GM12801 (cell line): Measurements from ENCODE around the gene TPK1.

Experiments used
- TF ChIP-seq, protein P1 (sequence below): IDR thresholded peaks from one replicate; pipeline ENCODE4 v1.5.1; 2011; ENCODE audit warnings: control low read depth; ENCODE audit not compliant: insufficient read length; ENCODE audit errors: extremely low read depth

TPK1 gene

DNA sequence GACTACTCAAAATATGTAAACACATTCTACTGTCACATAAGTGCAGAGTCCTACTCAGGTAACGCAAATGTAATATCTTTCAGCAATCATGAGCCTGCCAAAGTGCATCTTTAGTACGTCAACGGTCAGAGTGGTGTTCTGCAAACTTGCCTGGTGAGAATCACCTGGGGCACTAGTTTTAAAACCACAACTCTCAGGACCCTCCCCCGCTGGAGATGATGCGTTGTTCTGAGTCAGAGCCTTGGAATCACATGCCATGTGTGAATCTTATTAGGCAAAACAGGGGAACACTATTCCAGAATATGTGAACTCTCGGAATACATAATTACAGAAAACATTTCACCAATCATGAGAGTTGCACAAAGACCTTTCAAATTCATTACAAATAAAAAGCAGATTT is 115.7 kb downstream of the TPK1 start:
- TF ChIP-seq, protein P1, sequence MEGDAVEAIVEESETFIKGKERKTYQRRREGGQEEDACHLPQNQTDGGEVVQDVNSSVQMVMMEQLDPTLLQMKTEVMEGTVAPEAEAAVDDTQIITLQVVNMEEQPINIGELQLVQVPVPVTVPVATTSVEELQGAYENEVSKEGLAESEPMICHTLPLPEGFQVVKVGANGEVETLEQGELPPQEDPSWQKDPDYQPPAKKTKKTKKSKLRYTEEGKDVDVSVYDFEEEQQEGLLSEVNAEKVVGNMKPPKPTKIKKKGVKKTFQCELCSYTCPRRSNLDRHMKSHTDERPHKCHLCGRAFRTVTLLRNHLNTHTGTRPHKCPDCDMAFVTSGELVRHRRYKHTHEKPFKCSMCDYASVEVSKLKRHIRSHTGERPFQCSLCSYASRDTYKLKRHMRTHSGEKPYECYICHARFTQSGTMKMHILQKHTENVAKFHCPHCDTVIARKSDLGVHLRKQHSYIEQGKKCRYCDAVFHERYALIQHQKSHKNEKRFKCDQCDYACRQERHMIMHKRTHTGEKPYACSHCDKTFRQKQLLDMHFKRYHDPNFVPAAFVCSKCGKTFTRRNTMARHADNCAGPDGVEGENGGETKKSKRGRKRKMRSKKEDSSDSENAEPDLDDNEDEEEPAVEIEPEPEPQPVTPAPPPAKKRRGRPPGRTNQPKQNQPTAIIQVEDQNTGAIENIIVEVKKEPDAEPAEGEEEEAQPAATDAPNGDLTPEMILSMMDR = no peak

DNA sequence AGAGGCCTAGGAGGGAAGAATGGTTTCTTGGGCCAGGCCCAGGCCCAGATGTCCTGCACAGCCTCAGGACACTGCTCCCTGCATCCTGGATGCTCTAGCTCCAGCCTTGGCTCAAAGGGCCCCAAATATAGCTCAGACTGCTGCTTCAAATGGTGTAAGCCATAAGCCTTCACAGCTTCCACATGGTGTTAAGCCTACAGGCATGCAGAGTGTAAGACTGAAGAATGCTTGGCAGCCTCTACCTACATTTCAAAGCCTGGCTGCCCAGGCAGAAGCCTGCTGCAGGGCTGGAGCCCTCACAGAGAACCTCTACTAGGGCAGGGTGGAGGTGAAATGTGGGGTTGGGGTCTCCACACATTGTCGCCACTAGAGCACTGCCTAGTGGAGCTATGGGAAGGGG is 118.1 kb downstream of the TPK1 start:
- TF ChIP-seq, protein P1 = no peak

DNA sequence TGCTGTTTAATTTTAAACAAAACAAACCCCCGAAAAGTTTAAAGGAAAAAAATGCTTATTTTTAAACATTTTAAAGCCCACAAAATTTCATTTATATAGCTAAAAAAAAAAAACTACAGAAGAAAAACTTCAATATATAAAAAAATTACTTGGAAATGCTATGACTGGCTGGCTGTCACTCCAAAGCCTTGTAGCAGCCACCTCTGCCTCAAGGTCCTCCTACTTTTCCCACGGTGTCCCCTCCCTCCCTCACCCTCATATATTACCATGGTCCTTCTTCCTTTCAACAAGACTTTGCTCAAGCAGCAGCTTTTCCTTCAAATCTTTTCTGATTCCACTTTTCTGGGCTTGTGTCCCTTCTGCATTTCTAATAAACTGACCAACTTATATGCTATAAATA is 122.0 kb downstream of the TPK1 start:
- TF ChIP-seq, protein P1 = no peak

DNA sequence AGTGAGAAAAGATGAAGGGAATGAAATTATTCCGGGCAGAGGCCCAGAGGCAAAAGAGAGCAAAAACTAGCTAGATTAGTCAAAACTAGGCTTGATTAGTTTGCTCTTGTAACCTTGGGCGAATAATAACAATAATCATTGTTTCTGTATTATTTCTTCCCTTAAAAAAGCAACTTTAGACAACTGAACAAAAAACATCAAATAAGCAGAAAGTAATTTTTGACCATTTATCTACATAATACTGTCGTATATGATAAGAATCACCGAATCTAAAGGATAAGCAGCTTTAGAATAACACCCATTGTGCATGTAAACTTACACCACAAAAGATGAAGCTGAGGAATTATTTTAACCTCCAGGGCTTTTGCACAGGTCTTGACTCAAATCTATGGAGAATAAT is 125.1 kb downstream of the TPK1 start:
- TF ChIP-seq, protein P1 = no peak

DNA sequence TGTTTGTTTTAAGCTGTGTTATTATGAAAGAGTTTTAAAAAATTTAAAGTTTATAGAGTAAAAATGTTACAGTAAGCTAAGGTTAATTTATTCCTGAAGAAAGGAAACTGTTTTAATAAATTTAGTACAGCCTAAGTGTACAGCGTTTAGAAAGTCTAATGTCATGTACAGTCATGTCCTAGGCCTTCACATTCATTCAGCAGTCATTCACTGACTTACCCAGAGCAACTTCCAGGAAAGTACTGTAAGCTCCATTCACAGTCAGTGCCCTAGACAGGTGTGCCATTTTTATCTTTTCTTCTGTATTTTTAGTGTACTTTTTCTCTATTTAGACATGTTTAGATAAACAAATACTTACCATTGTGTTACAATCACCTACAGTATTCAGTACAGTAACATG is 126.8 kb downstream of the TPK1 start:
- TF ChIP-seq, protein P1 = no peak

DNA sequence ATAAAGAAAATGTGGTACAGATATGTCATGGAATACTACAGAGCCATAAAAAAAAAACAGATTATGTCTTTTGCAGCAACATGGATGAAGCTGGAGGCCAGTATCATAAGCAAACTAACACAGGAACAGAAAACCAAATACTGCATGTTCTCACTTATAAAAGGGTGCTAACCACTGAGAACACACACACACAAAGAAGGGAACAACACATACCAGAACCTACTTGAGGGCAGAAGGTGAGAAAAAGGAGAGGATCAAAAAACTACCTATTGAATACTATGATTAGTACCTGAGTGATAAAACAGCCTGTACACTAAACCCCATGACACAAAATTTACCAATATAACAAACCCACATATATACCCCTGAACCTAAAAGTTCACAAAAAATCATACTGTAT is 144.6 kb downstream of the TPK1 start:
- TF ChIP-seq, protein P1 = no peak

DNA sequence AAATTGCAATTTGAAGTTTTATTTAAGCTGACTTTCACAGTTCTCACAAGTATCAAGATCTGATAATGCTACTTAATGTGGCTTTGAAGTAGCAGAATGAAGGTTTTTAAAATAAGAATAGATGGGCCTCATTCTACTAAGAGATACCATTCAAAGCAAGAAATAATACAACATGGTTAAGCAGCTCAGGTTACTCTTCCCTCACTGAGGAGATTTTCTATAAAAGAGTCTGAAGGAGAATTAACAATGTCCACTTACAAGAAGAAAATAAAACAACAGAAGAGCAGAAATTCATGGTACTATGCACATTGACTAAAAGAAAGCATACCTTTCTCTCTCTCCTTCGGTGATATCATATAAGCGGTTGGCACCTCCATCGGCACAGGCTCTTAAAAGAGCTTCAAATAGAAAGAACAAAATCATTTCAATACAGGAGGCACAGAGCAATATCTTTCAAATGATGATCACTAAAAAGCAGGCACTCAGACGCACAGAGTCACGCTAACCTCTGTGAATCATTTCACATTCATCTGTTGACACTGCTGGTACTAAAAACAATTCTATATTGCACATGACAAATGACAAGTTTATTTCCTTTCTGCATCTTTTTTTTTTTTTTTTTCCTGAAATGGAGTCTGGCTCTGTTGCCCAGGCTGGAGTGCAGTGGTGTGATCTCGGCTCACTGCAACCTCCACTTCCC is 153.1 kb downstream of the TPK1 start:
- TF ChIP-seq, protein P1 = no peak
